A549 treated with ZK216348 at 1 μM for 4 hours (cell line): ENCODE measurements around the gene EPHA5. TPM values are rescaled to one million over a fixed set of nuclear protein-coding genes. Genes with fewer than 3 reads are reported as not detected.

ENCODE experiments used
- total RNA-seq: library from RNA; stranded (reverse); fragments of 200-300 nt; extraction: Qiagen RNA extraction; gene quantifications from 5 replicates; pipeline ENCODE4 v1.2.3, GENCODE V29; 2022; ENCODE audit warnings: low read depth

EPHA5 gene
- 0.27 to 0.59 TPM (median 0.40 TPM) in 5 replicates for total RNA-seq

GRCh38 chr4:65670331-65671031, at the start of gene EPHA5:
Gene EPHA5, minus strand, starts transcription at chr4:65670489. Its CDS starts 747 bp downstream, at chr4:65669742.

